K562 (cell line): ENCODE results near the gene MCM9. TPM values are rescaled to one million over a fixed set of nuclear protein-coding genes. Genes with fewer than 3 reads are reported as not detected.

Experiments
- BRCA1 ChIP-seq, 2 experiments: fragments of 450-650 bp in 1 of 2; sonication (generic) in 1 of 2; formaldehyde crosslinking in 1 of 2; IDR thresholded peaks; 2 replicates each; pipeline versions ENCODE4 v1.5.0 to v1.6.1; 2017 to 2020; ENCODE audit warnings: mild to moderate bottlenecking in 1 of 2, missing genetic modification reagents in 1 of 2
- DIDO1 ChIP-seq: fragments of 450-650 bp; IDR thresholded peaks from 2 replicates; pipeline ENCODE4 v1.6.1; 2016; ENCODE audit warnings: low read depth, missing biosample characterization, missing genetic modification characterization
- ELK1 ChIP-seq: sonication (generic); formaldehyde crosslinking; IDR thresholded peaks from 2 replicates; pipeline ENCODE4 v1.8.1; 2022; ENCODE audit warnings: missing genetic modification reagents
- ESRRB ChIP-seq: fragments of 250-450 bp; sonication (Bioruptor Pico); IDR thresholded peaks from 2 replicates; pipeline ENCODE4 v1.5.0; 2020; ENCODE audit warnings: mild to moderate bottlenecking, moderate library complexity, borderline replicate concordance
- HDAC6 ChIP-seq: IDR thresholded peaks from 2 replicates; pipeline ENCODE4 v1.6.1; 2012; ENCODE audit warnings: low read depth, mild to moderate bottlenecking, control low read depth, inconsistent platforms, low read length, moderate library complexity
- HOMEZ ChIP-seq: fragments of 250-450 bp; sonication (Bioruptor Pico); IDR thresholded peaks from 2 replicates; pipeline ENCODE4 v1.4.0; 2020; ENCODE audit warnings: mild to moderate bottlenecking, moderate library complexity
- KAT2B ChIP-seq: IDR thresholded peaks from one replicate; pipeline ENCODE4 v1.6.1; 2012; ENCODE audit warnings: low read depth, mild to moderate bottlenecking, control low read depth, inconsistent platforms, low read length, moderate library complexity
- LEF1 ChIP-seq: fragments of 450-650 bp; IDR thresholded peaks from 2 replicates; pipeline ENCODE4 v1.6.1; 2016; ENCODE audit warnings: mild to moderate bottlenecking
- NFRKB ChIP-seq: fragments of 450-650 bp; IDR thresholded peaks from 2 replicates; pipeline ENCODE4 v1.6.1; 2016; ENCODE audit warnings: low read depth
- PATZ1 ChIP-seq: fragments of 250-450 bp; sonication (Bioruptor Pico); IDR thresholded peaks from 2 replicates; pipeline ENCODE4 v1.5.0; 2020; ENCODE audit warnings: mild to moderate bottlenecking, borderline replicate concordance
- PHB ChIP-seq: fragments of 250-450 bp; sonication (Bioruptor Pico); IDR thresholded peaks from 2 replicates; pipeline ENCODE4 v1.5.0; 2021
- STAT6 ChIP-seq: sonication (generic); formaldehyde crosslinking; IDR thresholded peaks from 2 replicates; pipeline ENCODE4 v1.8.1; 2023; ENCODE audit warnings: mild to moderate bottlenecking, missing genetic modification reagents
- TBP ChIP-seq: optimal IDR thresholded peaks from 2 replicates; pipeline ENCODE3; 2011; ENCODE audit warnings: low read depth, low read length, improper control_type of control experiment
- ZBTB26 ChIP-seq: fragments of 450-650 bp; formaldehyde crosslinking; IDR thresholded peaks from 2 replicates; pipeline ENCODE4 v1.4.0; 2022; ENCODE audit warnings: missing genetic modification characterization
- ZNF140 ChIP-seq: fragments of 250-450 bp; sonication (Bioruptor Pico); IDR thresholded peaks from 2 replicates; pipeline ENCODE4 v1.8.0; 2021; ENCODE audit warnings: moderate library complexity, mild to moderate bottlenecking, inconsistent platforms
- ZNF639 ChIP-seq, 2 experiments: fragments of 200-800 bp in 1 of 2; sonication (Bioruptor generic) in 1 of 2; sonication (generic) in 1 of 2; formaldehyde crosslinking in 1 of 2; IDR thresholded peaks in 1 of 2; conservative IDR thresholded peaks in 1 of 2; 2 replicates each; pipeline versions ENCODE4 v1.5.0 to v1.6.1; 2016 to 2020; ENCODE audit warnings: missing compliant biosample characterization in 1 of 2, missing genetic modification characterization in 1 of 2, missing genetic modification reagents in 1 of 2
- polyA plus RNA-seq, 8 experiments: library from polyadenylated mRNA; depleted of rRNA in 4 of 8; stranded (reverse) in 5 of 8; unstranded in 3 of 8; fragments of >200 nt; fragmentation: Nextera tagmentation in 2 of 8; fragmentation: Illumina TruSeq in 1 of 8; extraction: Ambion mirVana in 2 of 8; extraction: Trizol in 1 of 8; gene quantifications; 2 replicates each; pipeline versions ENCODE4 v1.2.1 to v1.2.3, GENCODE V29; 2011 to 2014; ENCODE audit warnings: inconsistent platforms in 1 of 8, missing spikeins in 1 of 8
- total RNA-seq, 7 experiments: library from RNA; depleted of rRNA in 6 of 7; stranded (reverse); fragments of >200 nt in 6 of 7; fragmentation: Illumina TruSeq in 2 of 7; extraction: Trizol in 2 of 7; gene quantifications; 2 replicates each; pipeline versions ENCODE4 v1.2.1 to v1.2.3, GENCODE V29; 2011 to 2021; ENCODE audit warnings: low replicate concordance in 1 of 7

Gene MCM9
- total and polyA plus RNA-seq, 9 of the 15 experiments (the other 6 are each of a cell fraction or from before 2014, with no cell fraction given), result 4.8 to 16.7 (median 11.6) TPM

- TF ChIP-seq STAT6 (no peak), HDAC6 (no peak), DIDO1 (no peak), PHB (CRISPR knock-in tag) (no peak), BRCA1 (IDR thresholded peaks at IDR 0.05) (no peak), BRCA1 (CRISPR knock-in tag; IDR thresholded peaks at IDR 0.05) (no peak), ZNF140 (CRISPR knock-in tag) (no peak), ZNF639 (CRISPR knock-in tag; conservative IDR thresholded peaks at IDR 0.05 in 1 of 2, IDR thresholded peaks at IDR 0.05 in 1 of 2) (peak in 1 of 2 experiments; percentile 79; a peak in 2 of 4 replicates), ELK1 (no peak), KAT2B (no peak), HOMEZ (CRISPR knock-in tag) (no peak), TBP (peak; percentile 61), NFRKB (peak; percentile 92), LEF1 (peak; percentile 56; the same call in 1 of the 2 replicates), ESRRB (CRISPR knock-in tag) (no peak), PATZ1 (CRISPR knock-in tag) (no peak), ZBTB26 (no peak)
These were observed 38.4 kb downstream of the MCM9 start (continued) for GRCh38 chr6:118896339-118897136.
